K562 (cell line): ENCODE data around the gene CLCN6. TPM values are rescaled to one million over a fixed set of nuclear protein-coding genes. Genes with fewer than 3 reads are reported as not detected.

ENCODE experiments used
- ATAC-seq: fragments of 200-7000 bp; cut with Tn5 transposase; 3 replicates; pipeline ENCODE4 v1.9.1; 2020; ENCODE audit warnings: moderate library complexity
- BruUV-seq: library from RNA; stranded (reverse); fragments of 400-500 nt; replicated peaks from 2 replicates; lab custom pipeline; 2021; lab: Mats Ljungman, UMichigan
- CTCF ChIA-PET: fragments of 300-600 bp; formaldehyde crosslinking; extraction: SDS; loops from one replicate; lab custom pipeline; 2021; ENCODE audit warnings: low intra/inter-chr PET ratio; lab: Yijun Ruan, JAX
- POLR2A ChIA-PET: fragments of 300-600, 350-650 bp; sonication (Branson Sonifier 250); formaldehyde crosslinking; extraction: SDS; loops from one replicate; lab custom pipeline; 2021; ENCODE audit warnings: antibody characterized with exemption, inconsistent platforms; lab: Yijun Ruan, JAX
- DNase-seq, 4 experiments: peaks; one replicate each; pipeline versions ENCODE4 v3.0.0 to v3.0.0-alpha.2; 2011 to 2018; ENCODE audit warnings: low spot score in 3 of 4, mixed read lengths in 3 of 4; ENCODE audit errors: extremely low read depth in 1 of 4
- FAIRE-seq: peaks from 2 replicates; lab custom pipeline; 2011; peaks lifted over from hg19 to GRCh38; lab: Jason Lieb, UNC
- H2AFZ ChIP-seq: 2 replicates; pipeline ENCODE4 v1.6.0; 2011; ENCODE audit warnings: low read depth, low read length, control low read depth, inconsistent platforms
- H3K27ac ChIP-seq: fragments of 200-600 bp; 3 replicates; pipeline ENCODE4 v1.8.0; 2011; ENCODE audit warnings: low read depth, mild to moderate bottlenecking, control low read depth, inconsistent platforms, low read length, moderate library complexity, mixed read lengths; ENCODE audit errors: extremely low read depth
- H3K27me3 ChIP-seq, 2 experiments: fragments of 300-600 bp in 1 of 2; 2 replicates in 1 of 2; 3 replicates in 1 of 2; pipeline versions ENCODE4 v1.6.0 to v1.8.0; 2011; ENCODE audit warnings: inconsistent platforms in 2 of 2, low read length in 2 of 2, mild to moderate bottlenecking in 1 of 2, mixed read lengths in 1 of 2, moderate library complexity in 1 of 2; ENCODE audit not compliant: control insufficient read depth in 2 of 2, insufficient read depth in 2 of 2
- H3K36me3 ChIP-seq: fragments of 300-600 bp; 3 replicates; pipeline ENCODE4 v1.8.0; 2011; ENCODE audit warnings: mild to moderate bottlenecking, low read length, inconsistent platforms; ENCODE audit not compliant: control insufficient read depth, insufficient read depth
- H3K4me1 ChIP-seq, 2 experiments: fragments of 200-600 bp in 1 of 2; replicated peaks in 1 of 2; 2 replicates in 1 of 2; 3 replicates in 1 of 2; pipeline versions ENCODE4 v1.5.1 to v1.8.0; 2011; ENCODE audit warnings: inconsistent platforms in 2 of 2, low read length in 2 of 2, mild to moderate bottlenecking in 1 of 2, mixed read lengths in 1 of 2, moderate library complexity in 1 of 2; ENCODE audit not compliant: control insufficient read depth in 2 of 2, insufficient read depth in 2 of 2
- H3K4me2 ChIP-seq: 2 replicates; pipeline ENCODE4 v1.6.1; 2011; ENCODE audit warnings: low read length, control low read depth, inconsistent platforms, mixed read lengths; ENCODE audit not compliant: insufficient read depth
- H3K4me3 ChIP-seq: fragments of 200-600 bp; sonication (generic), shearing (Covaris generic); 2 replicates; pipeline ENCODE4 v1.5.1; 2016; ENCODE audit warnings: control low read depth, inconsistent platforms
- H3K79me2 ChIP-seq: fragments of 200-600 bp; 3 replicates; pipeline ENCODE4 v1.8.0; 2011; ENCODE audit warnings: low read length, inconsistent platforms; ENCODE audit not compliant: control insufficient read depth, insufficient read depth
- H3K9ac ChIP-seq, 2 experiments: 2 replicates each; pipeline versions ENCODE4 v1.6.0 to v1.6.1; 2011; ENCODE audit warnings: low read depth in 2 of 2, low read length in 2 of 2, control low read depth in 1 of 2, inconsistent platforms in 1 of 2, mild to moderate bottlenecking in 1 of 2, mixed read lengths in 1 of 2; ENCODE audit not compliant: insufficient read depth in 1 of 2
- H3K9me1 ChIP-seq: one replicate; pipeline ENCODE4 v1.6.0; 2011; ENCODE audit warnings: inconsistent platforms, mild to moderate bottlenecking, low read length, moderate library complexity; ENCODE audit not compliant: control insufficient read depth, insufficient read depth
- H3K9me3 ChIP-seq: replicated peaks from 2 replicates; pipeline ENCODE4 v1.5.1; 2011; ENCODE audit warnings: low read depth, low read length, inconsistent platforms; ENCODE audit not compliant: control insufficient read depth, insufficient read depth
- H4K20me1 ChIP-seq: replicated peaks from 2 replicates; pipeline ENCODE4 v1.6.1; 2011; ENCODE audit warnings: low read length, inconsistent platforms, mixed read lengths; ENCODE audit not compliant: control insufficient read depth, insufficient read depth
- E2F5 ChIP-seq: sonication (generic); formaldehyde crosslinking; IDR thresholded peaks from 2 replicates; pipeline ENCODE4 v1.8.0; 2022; ENCODE audit warnings: mild to moderate bottlenecking, missing genetic modification reagents
- POU5F1 ChIP-seq: fragments of 150-350 bp; IDR thresholded peaks from 2 replicates; pipeline ENCODE4 v1.6.1; 2014; ENCODE audit warnings: borderline replicate concordance, low read length, low read depth, mild to moderate bottlenecking; ENCODE audit not compliant: partially characterized antibody
- TEAD1 ChIP-seq, 2 experiments: fragments of 450-650 bp in 1 of 2; sonication (generic) in 1 of 2; formaldehyde crosslinking; IDR thresholded peaks; 2 replicates each; pipeline versions ENCODE4 v1.4.0 to v1.8.0; 2020 to 2022; ENCODE audit warnings: mild to moderate bottlenecking in 2 of 2, missing genetic modification reagents in 1 of 2
- ZNF766 ChIP-seq: fragments of 200-800 bp; sonication (Bioruptor generic); conservative IDR thresholded peaks from 2 replicates; pipeline ENCODE4 v1.6.1; 2016; ENCODE audit warnings: missing genetic modification characterization, missing compliant biosample characterization
- WGBS: fragments of 100-300 bp; shearing (Covaris generic); methylation state at CpG from one replicate; pipeline ENCODE4 v1.1.6; 2016; ENCODE audit warnings: low coverage, mixed read lengths; ENCODE audit not compliant: insufficient coverage; ENCODE audit errors: missing lambda C conversion rate; 5-methylcytosine and 5-hydroxymethylcytosine counted together
- in situ Hi-C: fragments of 300-500 bp; cut with MboI; formaldehyde crosslinking; loops from 4 replicates; pipeline ENCODE4 v1.15.0; 2018; ENCODE audit warnings: inconsistent platforms, mixed read lengths
- intact Hi-C: fragments of 100-400 bp; cut with micrococcal nuclease; formaldehyde crosslinking; loops from 2 replicates; pipeline ENCODE4 v1.14.2; 2022
- polyA plus RNA-seq, 8 experiments: library from polyadenylated mRNA; depleted of rRNA in 4 of 8; stranded (reverse) in 5 of 8; unstranded in 3 of 8; fragments of >200 nt; fragmentation: Nextera tagmentation in 2 of 8; fragmentation: Illumina TruSeq in 1 of 8; extraction: Ambion mirVana in 2 of 8; extraction: Trizol in 1 of 8; gene quantifications; 2 replicates each; pipeline versions ENCODE4 v1.2.1 to v1.2.3, GENCODE V29; 2011 to 2014; ENCODE audit warnings: inconsistent platforms in 1 of 8, missing spikeins in 1 of 8
- total RNA-seq, 7 experiments: library from RNA; depleted of rRNA in 6 of 7; stranded (reverse); fragments of >200 nt in 6 of 7; fragmentation: Illumina TruSeq in 2 of 7; extraction: Trizol in 2 of 7; gene quantifications; 2 replicates each; pipeline versions ENCODE4 v1.2.1 to v1.2.3, GENCODE V29; 2011 to 2021; ENCODE audit warnings: low replicate concordance in 1 of 7

CLCN6 gene
- total and polyA plus RNA-seq, 9 of the 15 experiments (the other 6 are each of a cell fraction or from before 2014, with no cell fraction given), result 2.0 to 21.8 (median 13.6) TPM

- in situ Hi-C loops (no loop called here), intact Hi-C loops (loop anchor here (2.0 kb wide), 1 partner anchor 78 kb away; no protein-coding TSS in a partner anchor)
- FAIRE-seq (no peak), ATAC-seq (no peak), DNase-seq (no peak)
- WGBS, result 0% methylated on average over 1 of the region's 1 CpG
- BruUV-seq, result no TSS peak
- Histone ChIP-seq H3K4me2 (no peak overlapping the region), H3K4me3 (no peak overlapping the region), H3K4me1 (peaks cover 0 to 10% of the 10 kb centered on the region in 2 experiments; a peak in 2 of 5 replicates), H3K79me2 (no peaks in the 10 kb centered on the region), H3K9me1 (no peaks in the 10 kb centered on the region), H4K20me1 (peaks cover 16% of the 10 kb centered on the region), H3K27me3 (peaks cover 36% of the 10 kb centered on the region in 2 experiments; a peak in 4 of 5 replicates), H3K36me3 (no peaks in the 10 kb centered on the region), H3K9me3 (no peaks in the 10 kb centered on the region), H2AFZ (no peak overlapping the region), H3K27ac (no peak overlapping the region), H3K9ac (no peak overlapping the region)
- POLR2A ChIA-PET, result interaction anchor here (0.9 to 1.1 kb wide), 4 partner anchors 10 to 22 kb away, joined by 3 to 4 read pairs (median 3); no protein-coding TSS in a partner anchor
- CTCF ChIA-PET, result no interaction called here
- no peak for TF ChIP-seq TEAD1 (CRISPR knock-in tag; IDR thresholded peaks at IDR 0.05)
- no peak for TF ChIP-seq ZNF766 (CRISPR knock-in tag)
- TF ChIP-seq E2F5 (CRISPR knock-in tag), result no peak
- no peak for TF ChIP-seq POU5F1
Measured at GRCh38 chr1:11860587-11860986, 54.6 kb downstream of the CLCN6 start.
